GM10266 (cell line): ENCODE results near the gene TSSK2.

Source experiments
- DNase-seq: peaks from one replicate; pipeline ENCODE4 v3.0.0; 2012; ENCODE audit errors: extremely low spot score
- CTCF ChIP-seq: IDR thresholded peaks from 2 replicates; pipeline ENCODE4 v1.5.1; 2012; ENCODE audit warnings: mild to moderate bottlenecking, low read depth; ENCODE audit not compliant: control insufficient read depth, insufficient read depth; ENCODE audit errors: missing control alignments

TSSK2 gene

GRCh38 chr22:19174106-19175025 lies 43.3 kb downstream of the TSSK2 start:
- DNase-seq = no peak
- TF ChIP-seq CTCF = no peak

GRCh38 chr22:19175026-19175601 lies 44.0 kb downstream of the TSSK2 start:
- DNase-seq = no peak
- TF ChIP-seq CTCF = no peak

- no peak for DNase-seq
- no peak for TF ChIP-seq CTCF
Observed at GRCh38 chr22:19175602-19176174, 44.6 kb downstream of the TSSK2 start.

- no peak for TF ChIP-seq CTCF
- no peak for DNase-seq
Observed at GRCh38 chr22:19176175-19176643, 45.1 kb downstream of the TSSK2 start.

GRCh38 chr22:19176732-19177131 lies 45.6 kb downstream of the TSSK2 start:
- no peak for DNase-seq
- TF ChIP-seq CTCF = no peak

- no peak for DNase-seq
- TF ChIP-seq CTCF = no peak
Observed at GRCh38 chr22:19177164-19178064, 46.3 kb downstream of the TSSK2 start.
